ENCODE data around the gene PFN3.
A peak's percentile ranks its signal among the peaks of the same experiment; 100 is the strongest.
"Not testable (repeated sequence)": the region's sequence is repeated elsewhere in the genome, so short reads cannot be mapped to it uniquely, and the experiment has no call there.

Gene PFN3

GRCh38 chr5:177375516-177375915, 24.9 kb downstream of the PFN3 start:
- not testable (repeated sequence) for DNase-seq (ENCODE audit: extremely low read depth in 1 of 2, low read depth in 1 of 2)

DNA sequence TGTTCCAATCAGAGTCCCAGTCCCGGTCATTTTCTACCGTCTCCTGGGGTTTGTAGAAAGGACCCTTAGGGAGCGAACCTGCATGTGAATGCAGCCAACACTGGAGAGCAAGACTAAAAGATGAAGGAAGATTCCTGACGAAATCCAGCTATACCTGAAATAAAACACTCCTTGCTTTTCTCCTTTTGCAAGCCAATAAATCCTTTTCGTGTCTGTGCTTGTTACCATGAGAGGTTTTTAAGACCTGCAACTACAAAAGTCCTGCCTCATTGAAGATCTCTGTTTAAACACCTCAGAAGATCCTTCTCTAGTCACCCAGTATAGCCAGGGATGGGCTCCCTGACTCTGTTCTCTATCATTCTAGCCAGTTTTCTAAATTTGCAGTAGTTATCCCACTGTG, 26.2 kb downstream of the PFN3 start:
- no peak for DNase-seq (ENCODE audit: extremely low read depth in 1 of 2, low read depth in 1 of 2)

DNA sequence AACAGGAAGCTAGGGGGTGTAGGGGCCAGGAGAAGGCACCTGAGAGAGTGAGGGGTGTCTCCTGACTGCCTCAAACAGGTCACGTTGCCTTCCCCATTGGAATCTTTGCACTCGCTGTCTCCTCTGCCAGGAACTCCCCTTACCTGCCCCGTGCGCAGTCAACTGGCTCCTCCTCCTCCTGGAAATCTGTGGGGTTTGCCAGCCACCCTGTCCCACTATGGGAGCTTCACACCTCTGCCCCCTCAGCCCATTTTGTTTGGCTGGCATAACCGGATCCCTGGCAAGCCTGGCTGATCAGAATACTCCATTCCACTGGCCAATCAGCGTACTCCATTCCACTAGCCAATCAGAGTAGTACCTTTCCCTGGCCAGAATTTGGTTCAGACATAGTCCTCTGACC, 26.7 kb downstream of the PFN3 start:
- no peak for DNase-seq (ENCODE audit: extremely low read depth in 1 of 2, low read depth in 1 of 2)

DNA sequence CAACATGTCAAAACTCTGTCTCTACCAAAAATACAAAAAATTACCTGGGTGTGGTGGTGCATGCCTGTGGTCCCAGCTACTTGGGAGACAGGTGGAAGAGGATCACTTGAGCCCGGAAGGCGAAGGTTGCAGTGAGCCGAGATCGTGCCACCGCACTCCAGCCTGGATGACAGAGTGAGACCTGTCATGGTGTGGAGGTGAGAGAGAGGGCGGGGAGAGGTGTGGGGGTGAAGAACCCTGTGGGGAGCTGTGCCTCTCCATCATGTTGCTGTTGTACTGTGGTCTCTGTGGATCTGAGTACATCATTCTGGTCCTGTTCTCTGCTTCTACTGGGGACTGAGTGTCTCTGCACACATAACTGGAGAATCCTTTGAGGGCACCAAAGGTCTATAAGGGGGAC, 27.6 kb downstream of the PFN3 start:
- DNase-seq (ENCODE audit: extremely low read depth in 1 of 2, low read depth in 1 of 2): no peak

- DNase-seq (ENCODE audit: extremely low read depth in 1 of 2, low read depth in 1 of 2): no peak
Observed at GRCh38 chr5:177372034-177372896, 28.2 kb downstream of the PFN3 start.

- no peak for DNase-seq (ENCODE audit: extremely low read depth in 1 of 2, low read depth in 1 of 2)
Observed at GRCh38 chr5:177371120-177372033, 29.1 kb downstream of the PFN3 start.

DNA sequence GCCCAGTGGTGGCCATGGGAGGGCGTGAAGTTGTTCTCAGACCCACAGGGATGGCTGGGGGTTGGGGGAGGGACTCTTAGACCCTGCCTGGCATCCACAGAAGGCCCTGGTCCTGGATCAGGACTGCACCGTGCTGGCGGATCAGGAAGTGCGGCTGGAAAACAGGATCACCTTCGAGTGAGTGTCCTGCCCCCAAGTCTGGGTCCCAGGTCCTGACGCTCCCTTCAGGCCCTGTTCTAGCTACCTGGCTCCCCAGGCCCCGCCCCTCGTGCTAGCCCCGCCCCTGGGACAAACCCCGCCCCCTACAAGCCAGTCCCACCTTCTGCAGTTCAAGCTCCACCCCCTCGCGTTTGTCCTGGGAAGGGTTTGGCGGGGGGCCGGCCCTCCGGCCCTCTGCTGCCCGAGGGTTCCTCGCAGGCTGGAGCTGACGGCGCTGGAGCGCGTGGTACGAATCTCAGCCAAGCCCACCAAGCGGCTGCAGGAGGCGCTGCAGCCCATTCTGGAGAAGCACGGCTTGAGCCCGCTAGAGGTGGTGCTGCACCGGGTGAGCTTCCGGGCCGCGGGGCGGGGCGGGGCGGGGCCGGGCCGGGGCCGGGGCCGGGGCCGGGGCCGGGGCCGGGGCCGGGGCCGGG, 29.9 kb downstream of the PFN3 start:
- DNase-seq (ENCODE audit: extremely low read depth in 1 of 2, low read depth in 1 of 2): peak in 1 of 2 donors; percentile 57

GRCh38 chr5:177369645-177370440, 30.6 kb downstream of the PFN3 start:
- no peak for DNase-seq (ENCODE audit: extremely low read depth in 1 of 2, low read depth in 1 of 2)

- no peak for DNase-seq (ENCODE audit: extremely low read depth in 1 of 2, low read depth in 1 of 2)
Observed at GRCh38 chr5:177368869-177369644, 31.4 kb downstream of the PFN3 start.

- no peak for DNase-seq (ENCODE audit: extremely low read depth in 1 of 2, low read depth in 1 of 2)
Observed at GRCh38 chr5:177367981-177368868, 32.2 kb downstream of the PFN3 start.

DNA sequence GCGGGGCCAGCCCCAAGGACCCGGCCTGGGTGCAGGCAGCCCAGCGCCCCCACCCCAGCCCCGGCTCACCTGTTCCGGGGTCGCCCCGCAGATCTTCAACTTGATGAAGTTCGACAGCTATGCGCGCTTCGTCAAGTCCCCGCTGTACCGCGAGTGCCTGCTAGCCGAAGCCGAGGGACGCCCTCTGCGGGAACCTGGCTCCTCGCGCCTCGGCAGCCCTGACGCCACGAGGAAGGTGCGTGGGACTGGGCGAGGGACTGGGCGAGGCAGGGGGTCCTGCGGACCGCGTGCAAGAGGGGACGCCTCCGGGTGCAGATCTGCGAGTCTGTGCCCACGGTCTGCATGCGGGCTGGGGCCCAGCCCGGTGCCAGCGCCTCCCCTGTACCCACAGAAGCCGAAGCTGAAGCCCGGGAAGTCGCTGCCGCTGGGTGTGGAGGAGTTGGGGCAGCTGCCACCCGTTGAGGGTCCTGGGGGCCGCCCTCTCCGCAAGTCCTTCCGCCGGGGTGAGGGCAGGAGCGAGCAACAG, 33.1 kb downstream of the PFN3 start:
- no peak for DNase-seq (ENCODE audit: extremely low read depth in 1 of 2, low read depth in 1 of 2)

GRCh38 chr5:177366528-177367322, 33.7 kb downstream of the PFN3 start:
- no peak for DNase-seq (ENCODE audit: extremely low read depth in 1 of 2, low read depth in 1 of 2)

DNA sequence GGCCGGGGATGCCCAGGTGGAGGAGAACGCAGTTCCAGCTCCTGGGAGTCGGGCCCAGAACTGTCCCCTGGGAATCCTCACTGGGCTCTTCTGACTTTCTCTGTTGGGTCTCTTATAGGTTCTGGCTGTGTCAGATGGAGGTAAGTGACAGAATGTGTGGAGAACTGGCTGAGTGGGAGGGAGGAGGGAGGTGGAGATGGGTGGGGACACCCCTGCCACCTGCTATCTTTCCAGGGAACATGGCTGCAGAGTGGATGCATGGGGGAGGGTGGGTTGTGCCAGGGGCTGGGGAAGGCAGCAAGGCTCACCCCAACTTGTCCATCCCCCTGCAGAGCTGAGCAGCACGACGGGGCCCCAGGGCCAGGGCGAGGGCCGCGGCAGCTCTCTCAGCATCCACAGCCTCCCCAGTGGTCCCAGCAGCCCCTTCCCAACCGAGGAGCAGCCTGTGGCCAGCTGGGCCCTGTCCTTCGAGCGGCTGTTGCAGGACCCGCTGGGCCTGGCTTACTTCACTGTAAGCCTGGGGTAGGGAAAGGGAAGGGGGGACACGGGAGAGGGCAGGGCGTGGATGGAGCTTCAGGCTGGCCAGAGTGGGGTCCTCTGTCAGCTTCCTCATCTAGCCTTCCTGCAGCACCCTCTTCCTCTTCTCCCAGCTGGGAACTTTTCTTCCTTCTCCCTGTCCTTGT, 34.5 kb downstream of the PFN3 start:
- no peak for DNase-seq (ENCODE audit: extremely low read depth in 1 of 2, low read depth in 1 of 2)

DNA sequence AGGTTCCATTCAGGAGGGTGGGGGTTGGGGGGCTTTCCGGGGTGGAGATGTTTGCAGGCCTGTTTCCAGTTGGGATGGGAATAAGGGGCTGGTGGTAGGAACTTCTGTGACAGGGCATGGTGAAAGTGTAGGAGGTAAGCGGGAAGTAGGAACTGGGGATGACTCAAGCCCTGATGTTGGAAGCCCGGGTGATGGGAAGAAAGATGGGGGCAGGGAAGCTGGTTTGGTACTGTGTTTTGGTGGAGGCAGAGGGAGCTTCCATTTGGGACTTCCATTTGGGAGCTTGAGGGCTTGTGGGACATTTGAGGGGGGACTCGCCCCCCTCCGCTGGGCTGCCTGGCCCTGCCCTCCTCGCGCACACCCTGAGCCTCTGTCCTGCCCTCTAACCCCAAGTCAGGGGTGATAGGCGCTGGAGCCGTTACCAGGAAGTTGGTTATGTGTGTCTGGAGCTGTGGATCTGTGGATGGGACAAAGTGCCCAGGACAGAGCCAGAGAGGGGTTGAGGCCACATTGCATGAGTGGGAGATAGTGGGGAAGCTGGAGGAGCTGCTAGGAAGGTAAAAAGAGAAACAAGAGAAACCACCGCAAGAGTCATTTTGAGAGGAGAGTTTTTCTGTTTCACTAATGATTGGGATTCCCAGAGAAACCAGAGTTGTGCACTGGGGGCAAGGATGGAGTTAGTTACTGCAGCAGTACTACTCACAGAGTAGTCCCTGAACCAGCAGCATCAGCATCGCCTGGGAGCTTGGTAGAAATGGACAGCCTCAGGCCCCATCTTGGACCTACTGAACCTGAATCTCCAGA, 36.1 kb downstream of the PFN3 start:
- no peak for DNase-seq (ENCODE audit: extremely low read depth in 1 of 2, low read depth in 1 of 2)

DNA sequence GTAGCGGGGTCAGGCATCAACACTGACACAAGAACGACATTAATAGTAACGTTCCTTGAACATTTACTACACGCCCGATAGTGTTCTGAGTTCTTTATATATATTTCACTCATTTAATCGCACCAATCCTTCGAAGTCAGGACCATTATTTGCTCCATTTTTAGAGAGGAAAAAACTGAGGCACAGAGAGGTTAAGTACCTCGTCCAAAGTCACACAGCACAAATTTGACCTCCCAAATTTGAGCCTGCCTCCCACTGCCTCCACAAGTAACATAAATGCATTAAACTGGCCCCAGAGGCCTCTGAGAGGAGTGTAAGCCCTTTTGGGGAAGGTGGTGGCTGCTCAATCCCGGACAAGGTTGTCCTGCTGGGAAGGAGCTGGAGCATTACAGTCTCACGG, 36.9 kb downstream of the PFN3 start:
- DNase-seq (ENCODE audit: extremely low read depth in 1 of 2, low read depth in 1 of 2): no peak
